ENCODE results near the gene GATAD1. TPM values are rescaled to one million over a fixed set of nuclear protein-coding genes. Genes with fewer than 3 reads are reported as not detected.

GATAD1 gene
- total and polyA plus RNA-seq, 2 of the 8 experiments (the other 6 are each of a cell fraction or from before 2014, with no cell fraction given), result 17.1 to 34.7 TPM

Other genes with a start within 250 kb of the GATAD1 start
- 28.7 and 28.8 TPM in 2 replicates for gene KRIT1, start 201.6 kb upstream of the GATAD1 start, total RNA-seq (2021; fragmentation: NEBNext Ultra II Directional; extraction: Animal tissue kit (Norgen Biotek cat#: 25700))
- 11.9 and 14.3 TPM in 2 replicates for gene KRIT1, start 201.6 kb upstream of the GATAD1 start, polyA plus RNA-seq (2011; rRNA removed)
- 43.0 and 43.8 TPM in 2 replicates for gene ANKIB1, start 201.5 kb upstream of the GATAD1 start, total RNA-seq (2021; fragmentation: NEBNext Ultra II Directional; extraction: Animal tissue kit (Norgen Biotek cat#: 25700))
- 12.5 and 19.2 TPM in 2 replicates for gene ANKIB1, start 201.5 kb upstream of the GATAD1 start, polyA plus RNA-seq (2011; rRNA removed)
- gene ERVW-1, start 30.5 kb downstream of the GATAD1 start, total RNA-seq (2021; fragmentation: NEBNext Ultra II Directional; extraction: Animal tissue kit (Norgen Biotek cat#: 25700)), result not detected in 2 replicates
- gene ERVW-1, start 30.5 kb downstream of the GATAD1 start, polyA plus RNA-seq (2011; rRNA removed), result 0.06 and 0.08 TPM in 2 replicates
- gene PEX1, start 81.0 kb downstream of the GATAD1 start, total RNA-seq (2021; fragmentation: NEBNext Ultra II Directional; extraction: Animal tissue kit (Norgen Biotek cat#: 25700)), result 21.8 and 23.9 TPM in 2 replicates
- 11.4 and 16.4 TPM in 2 replicates for gene PEX1, start 81.0 kb downstream of the GATAD1 start, polyA plus RNA-seq (2011; rRNA removed)
- gene RBM48, start 81.3 kb downstream of the GATAD1 start, total RNA-seq (2021; fragmentation: NEBNext Ultra II Directional; extraction: Animal tissue kit (Norgen Biotek cat#: 25700)), result 8.6 and 9.5 TPM in 2 replicates
- 4.1 and 4.3 TPM in 2 replicates for gene RBM48, start 81.3 kb downstream of the GATAD1 start, polyA plus RNA-seq (2011; rRNA removed)
- gene FAM133B, start 142.9 kb downstream of the GATAD1 start, total RNA-seq (2021; fragmentation: NEBNext Ultra II Directional; extraction: Animal tissue kit (Norgen Biotek cat#: 25700)), result 38.0 and 39.0 TPM in 2 replicates
- gene FAM133B, start 142.9 kb downstream of the GATAD1 start, polyA plus RNA-seq (2011; rRNA removed), result 9.0 and 21.7 TPM in 2 replicates